GM12878 (cell line): Measurements from ENCODE around the gene PPP1R9B.

Experiments
- CHD4 ChIP-seq: fragments of 200-600 bp; sonication (generic); IDR thresholded peaks from 2 replicates; pipeline ENCODE4 v1.6.1; 2016; ENCODE audit warnings: mild to moderate bottlenecking
- CTCF ChIP-seq, 3 experiments: IDR thresholded peaks in 2 of 3; conservative IDR thresholded peaks in 1 of 3; 2 replicates each; pipeline ENCODE4 v1.5.1; 2011; ENCODE audit warnings: low read depth in 3 of 3, low read length in 3 of 3, mild to moderate bottlenecking in 3 of 3, control low read depth in 2 of 3, moderate library complexity in 2 of 3, inconsistent platforms in 1 of 3, mixed read lengths in 1 of 3; ENCODE audit not compliant: control insufficient read depth in 2 of 3, insufficient read depth in 1 of 3; ENCODE audit errors: extremely low read depth in 1 of 3
- EP300 ChIP-seq, 2 experiments: fragments of 150-350 bp in 1 of 2; IDR thresholded peaks; 2 replicates each; pipeline ENCODE4 v1.6.1; 2011 to 2012; ENCODE audit warnings: low read depth in 2 of 2, low read length in 2 of 2, borderline replicate concordance in 1 of 2, improper control_type of control experiment in 1 of 2, inconsistent platforms in 1 of 2; ENCODE audit not compliant: control insufficient read depth in 1 of 2
- HCFC1 ChIP-seq: fragments of 150-350 bp; IDR thresholded peaks from 2 replicates; pipeline ENCODE4 v1.6.1; 2014; ENCODE audit warnings: low read length
- KAT2A ChIP-seq: conservative IDR thresholded peaks from 2 replicates; pipeline ENCODE4 v1.6.1; 2011; ENCODE audit warnings: low read depth, low read length; ENCODE audit not compliant: control insufficient read depth
- POLR2A ChIP-seq: IDR thresholded peaks from 2 replicates; pipeline ENCODE4 v1.6.1; 2011; ENCODE audit warnings: low read depth, mild to moderate bottlenecking, low read length

GRCh38 chr17:50101346-50102163 is 48.9 kb downstream of the PPP1R9B start:
- no peak for TF ChIP-seq CTCF (IDR thresholded peaks at IDR 0.05 in 2 of 3, conservative IDR thresholded peaks at IDR 0.05 in 1 of 3; ENCODE audit: control insufficient read depth in 2 of 3, extremely low read depth in 1 of 3, insufficient read depth in 1 of 3, low read depth in 3 of 3, low read length in 3 of 3)
- no peak for TF ChIP-seq EP300 (IDR thresholded peaks at IDR 0.05; ENCODE audit: borderline replicate concordance in 1 of 2, control insufficient read depth in 1 of 2, low read depth in 2 of 2, low read length in 2 of 2)
- TF ChIP-seq POLR2A, result no peak
- no peak for TF ChIP-seq HCFC1
- no peak for TF ChIP-seq CHD4
- no peak for TF ChIP-seq KAT2A
